GM10266 (cell line): ENCODE measurements around the gene ZNF57.
A peak's percentile ranks its signal among the peaks of the same experiment; 100 is the strongest.

ENCODE experiments used
- DNase-seq: peaks from one replicate; pipeline ENCODE4 v3.0.0; 2012; ENCODE audit errors: extremely low spot score
- TF ChIP-seq, protein P1 (sequence below): IDR thresholded peaks from 2 replicates; pipeline ENCODE4 v1.5.1; 2012; ENCODE audit warnings: mild to moderate bottlenecking, low read depth; ENCODE audit not compliant: control insufficient read depth, insufficient read depth; ENCODE audit errors: missing control alignments

Gene ZNF57

DNA sequence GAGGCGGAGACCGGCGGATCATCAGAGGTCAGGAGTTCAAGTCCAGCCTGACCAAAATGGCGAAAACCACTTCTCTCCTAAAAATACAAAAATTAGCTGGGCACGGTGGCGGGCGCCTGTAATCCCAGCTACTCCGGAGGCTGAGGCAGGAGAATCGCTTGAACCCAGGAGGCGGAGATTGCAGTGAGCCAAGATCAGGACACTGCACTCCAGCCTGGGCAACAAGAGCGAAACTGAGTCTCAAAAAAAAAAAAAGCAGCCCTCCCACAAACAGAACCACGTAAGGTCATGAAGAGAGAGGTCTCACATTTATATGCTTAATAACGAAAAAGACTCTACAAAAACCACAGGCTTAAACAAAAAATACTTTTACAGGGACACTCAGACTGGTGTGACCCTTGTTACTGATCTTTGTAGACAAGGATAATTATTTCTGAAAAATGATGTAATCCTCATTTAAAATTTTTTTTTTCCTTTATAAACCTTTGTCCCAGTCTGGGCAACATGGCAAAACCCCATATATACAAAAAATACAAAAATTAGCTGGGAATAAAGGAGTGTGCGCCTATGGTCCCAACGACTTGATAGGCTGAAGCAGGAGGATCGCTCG lies 45.0 kb downstream of the ZNF57 start:
- TF ChIP-seq, protein P1, sequence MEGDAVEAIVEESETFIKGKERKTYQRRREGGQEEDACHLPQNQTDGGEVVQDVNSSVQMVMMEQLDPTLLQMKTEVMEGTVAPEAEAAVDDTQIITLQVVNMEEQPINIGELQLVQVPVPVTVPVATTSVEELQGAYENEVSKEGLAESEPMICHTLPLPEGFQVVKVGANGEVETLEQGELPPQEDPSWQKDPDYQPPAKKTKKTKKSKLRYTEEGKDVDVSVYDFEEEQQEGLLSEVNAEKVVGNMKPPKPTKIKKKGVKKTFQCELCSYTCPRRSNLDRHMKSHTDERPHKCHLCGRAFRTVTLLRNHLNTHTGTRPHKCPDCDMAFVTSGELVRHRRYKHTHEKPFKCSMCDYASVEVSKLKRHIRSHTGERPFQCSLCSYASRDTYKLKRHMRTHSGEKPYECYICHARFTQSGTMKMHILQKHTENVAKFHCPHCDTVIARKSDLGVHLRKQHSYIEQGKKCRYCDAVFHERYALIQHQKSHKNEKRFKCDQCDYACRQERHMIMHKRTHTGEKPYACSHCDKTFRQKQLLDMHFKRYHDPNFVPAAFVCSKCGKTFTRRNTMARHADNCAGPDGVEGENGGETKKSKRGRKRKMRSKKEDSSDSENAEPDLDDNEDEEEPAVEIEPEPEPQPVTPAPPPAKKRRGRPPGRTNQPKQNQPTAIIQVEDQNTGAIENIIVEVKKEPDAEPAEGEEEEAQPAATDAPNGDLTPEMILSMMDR = no peak

DNA sequence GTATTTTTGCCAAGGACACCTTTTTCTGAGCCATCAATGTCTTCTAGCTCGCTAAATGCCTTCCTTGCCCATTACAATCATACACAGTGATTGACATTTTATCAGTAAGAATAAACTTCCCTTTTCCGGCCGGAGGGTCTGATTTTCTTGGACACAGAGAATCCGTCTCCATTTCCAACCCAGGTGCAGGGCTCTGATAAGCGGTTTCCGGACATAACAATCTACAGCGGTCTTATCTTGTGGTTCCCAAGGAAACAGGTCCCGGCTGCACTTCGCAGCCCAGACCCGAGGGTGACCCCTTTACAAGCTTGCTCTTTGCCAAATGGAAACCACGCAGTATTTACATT lies 49.2 kb downstream of the ZNF57 start:
- DNase-seq = no peak

More for the DNA sequence above, 45.0 kb downstream of the ZNF57 start:
- DNase-seq = no peak

GRCh38 chr19:2950286-2951124 lies 49.8 kb downstream of the ZNF57 start:
- peak; percentile 97 for DNase-seq
- TF ChIP-seq, protein P1 = no peak

More for the DNA sequence above, 49.2 kb downstream of the ZNF57 start:
- TF ChIP-seq, protein P1 = no peak

DNA sequence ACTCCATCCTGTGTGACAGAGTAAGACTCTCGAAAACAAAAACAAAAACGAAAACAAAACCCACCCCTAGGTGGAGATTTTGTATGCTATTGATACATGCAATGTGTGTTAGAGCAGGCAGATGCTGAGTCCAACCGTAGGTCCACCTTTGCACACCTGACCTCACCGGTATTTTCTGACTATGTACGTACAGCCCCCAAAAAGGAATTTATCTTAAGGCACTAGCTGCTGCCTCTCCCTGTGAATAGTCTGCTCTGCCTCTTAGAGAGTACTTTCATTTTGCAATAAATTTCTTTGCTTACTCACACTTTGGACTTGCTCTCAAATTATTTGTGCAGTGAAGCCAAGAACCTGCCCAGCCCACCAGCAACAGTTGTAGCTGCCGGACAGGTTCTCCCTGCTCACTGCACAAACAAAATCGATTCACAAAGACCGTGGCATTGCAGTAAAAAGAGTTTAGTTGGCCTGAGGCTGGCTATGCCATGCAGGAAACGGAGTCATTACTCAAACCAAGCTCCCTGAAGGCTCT lies 52.3 kb downstream of the ZNF57 start:
- TF ChIP-seq, protein P1 = no peak
- DNase-seq = no peak

GRCh38 chr19:2957160-2957559 lies 56.4 kb downstream of the ZNF57 start:
- no peak for DNase-seq
- TF ChIP-seq, protein P1 = no peak

- no peak for DNase-seq
These were observed 59.4 kb downstream of the ZNF57 start for GRCh38 chr19:2960120-2960519.

More at GRCh38 chr19:2960120-2960519, 59.4 kb downstream of the ZNF57 start:
- TF ChIP-seq, protein P1 = no peak
